H1 (cell line): Measurements from ENCODE around the gene LONP2. TPM values are rescaled to one million over a fixed set of nuclear protein-coding genes. Genes with fewer than 3 reads are reported as not detected.

ENCODE experiments used
- CTCF ChIA-PET: fragments of 300-600 bp; sonication (Branson Sonifier 250); formaldehyde crosslinking; loops from one replicate; lab custom pipeline; 2021; ENCODE audit not compliant: partially characterized antibody; lab: Charles Lee
- POLR2A ChIA-PET: fragments of 300-600 bp; sonication (Branson Sonifier 250); formaldehyde crosslinking; loops from one replicate; lab custom pipeline; 2021; ENCODE audit warnings: inconsistent platforms; ENCODE audit not compliant: partially characterized antibody; lab: Charles Lee
- DNase-seq, 2 experiments: peaks; one replicate each; pipeline versions ENCODE4 v3.0.0 to v3.0.0-alpha.2; 2010 to 2022; ENCODE audit warnings: low spot score in 2 of 2, low read depth in 1 of 2, mixed read lengths in 1 of 2
- FAIRE-seq: peaks from 2 replicates; lab custom pipeline; 2011; peaks lifted over from hg19 to GRCh38; lab: Jason Lieb, UNC
- H2AFZ ChIP-seq: 2 replicates; pipeline ENCODE4 v1.8.1; 2012; ENCODE audit warnings: low read length, inconsistent platforms
- H2AK5ac ChIP-seq: 2 replicates; pipeline ENCODE4 v1.6.1; 2013; ENCODE audit warnings: low read depth, low read length
- H2BK120ac ChIP-seq: replicated peaks from 2 replicates; pipeline ENCODE3; 2013; ENCODE audit warnings: low read depth, low read length, inconsistent platforms
- H2BK12ac ChIP-seq: 2 replicates; pipeline ENCODE4 v1.6.1; 2013; ENCODE audit warnings: low read depth, low read length
- H2BK15ac ChIP-seq: 2 replicates; pipeline ENCODE4 v1.6.1; 2013; ENCODE audit warnings: low read length
- H2BK20ac ChIP-seq: 2 replicates; pipeline ENCODE4 v1.6.1; 2013; ENCODE audit warnings: low read length
- H2BK5ac ChIP-seq: 2 replicates; pipeline ENCODE4 v1.6.1; 2013; ENCODE audit warnings: low read depth, low read length
- H3K14ac ChIP-seq: 2 replicates; pipeline ENCODE4 v1.6.1; 2013; ENCODE audit warnings: inconsistent platforms; ENCODE audit not compliant: insufficient read length
- H3K18ac ChIP-seq: 2 replicates; pipeline ENCODE4 v1.6.1; 2013; ENCODE audit warnings: low read length; ENCODE audit errors: extremely low read depth
- H3K23ac ChIP-seq: 2 replicates; pipeline ENCODE4 v1.6.1; 2013; ENCODE audit warnings: inconsistent platforms; ENCODE audit not compliant: insufficient read length
- H3K23me2 ChIP-seq: 2 replicates; pipeline ENCODE4 v1.6.1; 2013; ENCODE audit warnings: low read depth, low read length
- H3K27ac ChIP-seq: 2 replicates; pipeline ENCODE4 v1.6.1; 2011; ENCODE audit warnings: low read depth, low read length, inconsistent platforms
- H3K27me3 ChIP-seq, 4 experiments: replicated peaks in 1 of 4; 1 replicate in 1 of 4; 2 replicates in 3 of 4; pipeline versions ENCODE4 v1.6.1 to v1.8.1; 2011 to 2013; ENCODE audit warnings: low read length in 3 of 4, mild to moderate bottlenecking in 3 of 4, inconsistent platforms in 2 of 4, mixed read lengths in 2 of 4, moderate library complexity in 1 of 4; ENCODE audit not compliant: control insufficient read depth in 3 of 4, insufficient read depth in 3 of 4; ENCODE audit errors: extremely low read depth in 1 of 4
- H3K36me3 ChIP-seq, 4 experiments: 2 replicates each; pipeline versions ENCODE4 v1.6.1 to v1.8.1; 2011 to 2013; ENCODE audit warnings: mild to moderate bottlenecking in 4 of 4, low read length in 3 of 4, moderate library complexity in 2 of 4, control low read depth in 1 of 4, inconsistent platforms in 1 of 4; ENCODE audit not compliant: insufficient read depth in 4 of 4, control insufficient read depth in 2 of 4
- H3K4ac ChIP-seq: replicated peaks from 2 replicates; pipeline ENCODE3; 2013; ENCODE audit warnings: low read length, low read depth, mixed read lengths, inconsistent platforms; ENCODE audit not compliant: insufficient read length
- H3K4me1 ChIP-seq, 4 experiments: replicated peaks in 1 of 4; 1 replicate in 1 of 4; 2 replicates in 3 of 4; pipeline versions ENCODE4 v1.6.1 to v1.8.1; 2011 to 2013; ENCODE audit warnings: low read length in 3 of 4, inconsistent platforms in 2 of 4, mixed read lengths in 1 of 4; ENCODE audit not compliant: insufficient read depth in 4 of 4, control insufficient read depth in 3 of 4
- H3K4me2 ChIP-seq, 2 experiments: 2 replicates each; pipeline versions ENCODE4 v1.6.1 to v1.8.1; 2011 to 2013; ENCODE audit warnings: low read depth in 2 of 2, low read length in 2 of 2, control low read depth in 1 of 2, inconsistent platforms in 1 of 2, mild to moderate bottlenecking in 1 of 2; ENCODE audit not compliant: insufficient read depth in 1 of 2
- H3K4me3 ChIP-seq, 4 experiments: fragments of 200-600, 300-600 bp in 1 of 4; sonication (generic), shearing (Covaris generic), sonication (Bioruptor Twin) in 1 of 4; 2 replicates each; pipeline versions ENCODE4 v1.5.1 to v1.8.1; 2011 to 2016; ENCODE audit warnings: low read length in 4 of 4, low read depth in 3 of 4, control low read depth in 2 of 4, inconsistent platforms in 2 of 4, mild to moderate bottlenecking in 2 of 4, mixed read lengths in 1 of 4, moderate library complexity in 1 of 4; ENCODE audit not compliant: insufficient read depth in 2 of 4; ENCODE audit errors: extremely low read depth in 1 of 4
- H3K56ac ChIP-seq: replicated peaks from 2 replicates; pipeline ENCODE3; 2013; ENCODE audit warnings: low read depth, mild to moderate bottlenecking, mixed read lengths, low read length, inconsistent platforms; ENCODE audit not compliant: insufficient read length
- H3K79me1 ChIP-seq: 2 replicates; pipeline ENCODE4 v1.6.1; 2013; ENCODE audit warnings: low read depth, low read length, control low read depth
- H3K79me2 ChIP-seq, 2 experiments: 2 replicates each; pipeline versions ENCODE4 v1.6.1 to v1.8.1; 2012 to 2013; ENCODE audit warnings: low read length in 2 of 2, mild to moderate bottlenecking in 2 of 2, inconsistent platforms in 1 of 2; ENCODE audit not compliant: insufficient read depth in 2 of 2, control insufficient read depth in 1 of 2
- H3K9ac ChIP-seq, 4 experiments: replicated peaks in 1 of 4; 1 replicate in 1 of 4; 2 replicates in 3 of 4; pipeline versions ENCODE4 v1.6.1 to v1.8.1; 2011 to 2013; ENCODE audit warnings: low read depth in 3 of 4, low read length in 3 of 4, control low read depth in 2 of 4, mild to moderate bottlenecking in 2 of 4, moderate library complexity in 2 of 4, inconsistent platforms in 1 of 4; ENCODE audit errors: extremely low read depth in 1 of 4
- H3K9me3 ChIP-seq, 2 experiments: 2 replicates each; pipeline versions ENCODE4 v1.6.1 to v1.8.1; 2012 to 2013; ENCODE audit warnings: mild to moderate bottlenecking in 2 of 2, moderate library complexity in 2 of 2, control low read depth in 1 of 2, inconsistent platforms in 1 of 2, low read depth in 1 of 2, low read length in 1 of 2, mixed read lengths in 1 of 2; ENCODE audit not compliant: insufficient read depth in 2 of 2
- H4K20me1 ChIP-seq, 2 experiments: replicated peaks in 1 of 2; 2 replicates each; pipeline versions ENCODE3 to v1.8.1; 2011 to 2013; ENCODE audit warnings: inconsistent platforms in 2 of 2, low read length in 2 of 2, mild to moderate bottlenecking in 1 of 2; ENCODE audit not compliant: insufficient read depth in 2 of 2, control insufficient read depth in 1 of 2
- H4K5ac ChIP-seq: 2 replicates; pipeline ENCODE4 v1.6.1; 2013; ENCODE audit warnings: low read length, low read depth, mixed read lengths, inconsistent platforms; ENCODE audit not compliant: insufficient read length
- H4K8ac ChIP-seq: 2 replicates; pipeline ENCODE4 v1.8.0; 2013; ENCODE audit warnings: mild to moderate bottlenecking, moderate library complexity, low read length, inconsistent platforms; ENCODE audit not compliant: insufficient read depth; ENCODE audit errors: extremely low read depth
- H4K91ac ChIP-seq: replicated peaks from 2 replicates; pipeline ENCODE3; 2013; ENCODE audit warnings: low read length, mixed read lengths, inconsistent platforms; ENCODE audit not compliant: insufficient read length
- ATF2 ChIP-seq: IDR thresholded peaks from 2 replicates; pipeline ENCODE4 v1.6.1; 2012; ENCODE audit warnings: low read length, inconsistent platforms
- CEBPB ChIP-seq: IDR thresholded peaks from 2 replicates; pipeline ENCODE4 v1.6.1; 2012; ENCODE audit warnings: low read depth, low read length
- NRF1 ChIP-seq: IDR thresholded peaks from 2 replicates; pipeline ENCODE4 v1.6.1; 2011; ENCODE audit warnings: mild to moderate bottlenecking, low read depth, low read length, improper control_type of control experiment
- POLR2AphosphoS5 ChIP-seq: IDR thresholded peaks from 2 replicates; pipeline ENCODE4 v1.6.1; 2011; ENCODE audit warnings: low read depth, low read length
- TAF1 ChIP-seq: IDR thresholded peaks from 2 replicates; pipeline ENCODE4 v1.6.1; 2011; ENCODE audit warnings: mild to moderate bottlenecking, low read depth, low read length
- WGBS, 2 experiments: shearing (Covaris generic) in 1 of 2; methylation state at CpG; one replicate each; pipeline versions ENCODE4 v1.1.6 to v1.1.7; 2013 to 2015; ENCODE audit warnings: low lambda C conversion rate in 2 of 2, mixed read lengths in 2 of 2, inconsistent platforms in 1 of 2, low coverage in 1 of 2, missing lambda C conversion rate in 1 of 2; ENCODE audit not compliant: insufficient replicate concordance in 2 of 2, insufficient coverage in 1 of 2, insufficient read length in 1 of 2; ENCODE audit errors: extremely low coverage in 1 of 2, missing lambda C conversion rate in 1 of 2; 5-methylcytosine and 5-hydroxymethylcytosine counted together
- polyA plus RNA-seq, 7 experiments: library from polyadenylated mRNA; depleted of rRNA in 3 of 7; stranded (reverse) in 5 of 7; unstranded in 2 of 7; fragments of >200 nt in 5 of 7; fragments of 200-250 nt in 2 of 7; gene quantifications; 1 replicate in 5 of 7; 2 replicates in 1 of 7; 4 replicates in 1 of 7; pipeline versions ENCODE4 v1.2.1 to v1.2.3, GENCODE V29; 2011 to 2013; ENCODE audit warnings: missing spikeins in 2 of 7, mixed read lengths in 2 of 7
- total RNA-seq: library from RNA; stranded (reverse); fragmentation: NEBNext Ultra II Directional; extraction: Animal tissue kit (Norgen Biotek cat#: 25700); gene quantifications from 2 replicates; pipeline ENCODE4 v1.2.1, GENCODE V29; 2021

LONP2 gene
- total and polyA plus RNA-seq, 2 of the 8 experiments (the other 6 are each of a cell fraction or from before 2014, with no cell fraction given): 8.1 to 23.1 TPM

GRCh38 chr16:48369765-48370164, 125.7 kb downstream of the LONP2 start:
- no peaks in the 10 kb centered on the region for H3K9me3 ChIP-seq
- H3K23ac ChIP-seq: no peak overlapping the region
- FAIRE-seq (no peak), DNase-seq (no peak)
- no peak overlapping the region for H4K5ac ChIP-seq
- H3K18ac ChIP-seq: no peak overlapping the region
- no peak overlapping the region for H3K56ac ChIP-seq
- POLR2A ChIA-PET: interaction anchor here (3.6 to 8.9 kb wide), 3 partner anchors 9 to 17 kb away, joined by 8 to 156 read pairs (median 95); partner anchors contain the start of gene SIAH1
- no peak overlapping the region for H4K91ac ChIP-seq
- H2BK5ac ChIP-seq: no peak overlapping the region
- H3K23me2 ChIP-seq: peaks cover 7% of the 10 kb centered on the region
- H3K4me2 ChIP-seq: no peak overlapping the region
- 91% methylated on average over 1 of the region's 1 CpG; no CpG with 5 or more reads in 1 of the 2 experiments for WGBS, 2 experiments
- no peaks in the 10 kb centered on the region for H3K36me3 ChIP-seq
- H3K79me2 ChIP-seq: peaks cover 17 to 97% of the 10 kb centered on the region in 2 experiments
- no peak overlapping the region for H2AK5ac ChIP-seq
- no peak overlapping the region for H3K14ac ChIP-seq
- H2AFZ ChIP-seq: no peak overlapping the region
- no peak overlapping the region for H2BK20ac ChIP-seq
- H3K4me1 ChIP-seq: peaks cover 2 to 11% (median 6%) of the 10 kb centered on the region in 4 experiments; a peak in 5 of 7 replicates
- no peaks in the 10 kb centered on the region for H3K27me3 ChIP-seq
- no peak overlapping the region for H3K4me3 ChIP-seq
- peak; percentile 31; the same call in 1 of the 2 replicates for TF ChIP-seq CEBPB
- no peak for TF ChIP-seq NRF1
- no peak for TF ChIP-seq TAF1
- no peak for TF ChIP-seq ATF2
- no peak for TF ChIP-seq POLR2AphosphoS5
- no peak overlapping the region for H3K4ac ChIP-seq
- CTCF ChIA-PET: interaction anchor here (0.8 to 1.3 kb wide), 3 partner anchors 12 to 261 kb away, joined by 3 read pairs; no protein-coding TSS in a partner anchor
- peaks cover 9% of the 10 kb centered on the region for H3K79me1 ChIP-seq
- peaks cover 11 to 24% of the 10 kb centered on the region in 2 experiments for H4K20me1 ChIP-seq
- H4K8ac ChIP-seq: no peak overlapping the region
- no peak overlapping the region for H2BK120ac ChIP-seq
- H3K9ac ChIP-seq: no peak overlapping the region
- H3K27ac ChIP-seq: no peak overlapping the region
- no peak overlapping the region for H2BK15ac ChIP-seq
- H2BK12ac ChIP-seq: no peak overlapping the region
